ENCODE data around the gene PRUNE2.

The PRUNE2 gene

GRCh38 chr9:76796296-76796695, 109.6 kb downstream of the PRUNE2 start:
- Histone ChIP-seq H3K9ac (ENCODE audit: low read depth, low read length) (no peak overlapping the region), H3K27me3 (ENCODE audit: insufficient read depth, low read length, poor library complexity) (peaks cover 4% of the 10 kb centered on the region), H2AFZ (ENCODE audit: low read depth, low read length) (no peak overlapping the region), H3K79me2 (ENCODE audit: insufficient read depth, low read length) (no peaks in the 10 kb centered on the region), H4K20me1 (ENCODE audit: insufficient read depth, low read length) (no peaks in the 10 kb centered on the region), H3K4me1 (ENCODE audit: insufficient read depth, low read length) (no peaks in the 10 kb centered on the region), H3K27ac (ENCODE audit: low read length) (no peak overlapping the region), H3K4me2 (ENCODE audit: insufficient read depth, low read length) (no peak overlapping the region), H3K9me3 (ENCODE audit: insufficient read depth, low read length, severe bottlenecking) (no peaks in the 10 kb centered on the region), H3K4me3 (ENCODE audit: low read depth in 1 of 2, low read length in 2 of 2) (no peak overlapping the region), H3K36me3 (ENCODE audit: insufficient read depth, low read length) (no peaks in the 10 kb centered on the region)
- ATAC-seq (ENCODE audit: insufficient read depth, low read depth) (no peak), DNase-seq (no peak)
- TF ChIP-seq CTCF (IDR thresholded peaks at IDR 0.05; ENCODE audit: borderline replicate concordance, extremely low read depth, low read length, poor library complexity, severe bottlenecking) (no peak), EZH2 (IDR thresholded peaks at IDR 0.05; ENCODE audit: borderline replicate concordance, low read depth, low read length, severe bottlenecking) (no peak)

GRCh38 chr9:76793784-76794431, 112.0 kb downstream of the PRUNE2 start:
- no peaks in the 10 kb centered on the region for H3K9me3 ChIP-seq (ENCODE audit: insufficient read depth, low read length, severe bottlenecking)
- no peak overlapping the region for H3K9ac ChIP-seq (ENCODE audit: low read depth, low read length)
- no peak for DNase-seq
- H3K4me2 ChIP-seq (ENCODE audit: insufficient read depth, low read length): no peak overlapping the region
- H4K20me1 ChIP-seq (ENCODE audit: insufficient read depth, low read length): no peaks in the 10 kb centered on the region
- no peak for ATAC-seq (ENCODE audit: insufficient read depth, low read depth)
- no peaks in the 10 kb centered on the region for H3K79me2 ChIP-seq (ENCODE audit: insufficient read depth, low read length)
- TF ChIP-seq CTCF (IDR thresholded peaks at IDR 0.05; ENCODE audit: borderline replicate concordance, extremely low read depth, low read length, poor library complexity, severe bottlenecking) (no peak), EZH2 (IDR thresholded peaks at IDR 0.05; ENCODE audit: borderline replicate concordance, low read depth, low read length, severe bottlenecking) (no peak)
- H3K27me3 ChIP-seq (ENCODE audit: insufficient read depth, low read length, poor library complexity): peaks cover 4% of the 10 kb centered on the region
- H3K4me1 ChIP-seq (ENCODE audit: insufficient read depth, low read length): no peaks in the 10 kb centered on the region
- no peak overlapping the region for H2AFZ ChIP-seq (ENCODE audit: low read depth, low read length)
- H3K27ac ChIP-seq (ENCODE audit: low read length): no peak overlapping the region
- H3K4me3 ChIP-seq (ENCODE audit: low read depth in 1 of 2, low read length in 2 of 2): no peak overlapping the region
- no peaks in the 10 kb centered on the region for H3K36me3 ChIP-seq (ENCODE audit: insufficient read depth, low read length)

GRCh38 chr9:76789840-76790239, 116.1 kb downstream of the PRUNE2 start:
- no peaks in the 10 kb centered on the region for H3K4me1 ChIP-seq (ENCODE audit: insufficient read depth, low read length)
- no peak overlapping the region for H2AFZ ChIP-seq (ENCODE audit: low read depth, low read length)
- H3K27ac ChIP-seq (ENCODE audit: low read length): no peak overlapping the region
- no peak for TF ChIP-seq EZH2 (IDR thresholded peaks at IDR 0.05; ENCODE audit: borderline replicate concordance, low read depth, low read length, severe bottlenecking)
- no peak for TF ChIP-seq CTCF (IDR thresholded peaks at IDR 0.05; ENCODE audit: borderline replicate concordance, extremely low read depth, low read length, poor library complexity, severe bottlenecking)
- no peak for DNase-seq
- H3K9ac ChIP-seq (ENCODE audit: low read depth, low read length): no peak overlapping the region
- no peaks in the 10 kb centered on the region for H3K36me3 ChIP-seq (ENCODE audit: insufficient read depth, low read length)
- H3K79me2 ChIP-seq (ENCODE audit: insufficient read depth, low read length): no peaks in the 10 kb centered on the region
- no peak overlapping the region for H3K4me2 ChIP-seq (ENCODE audit: insufficient read depth, low read length)
- no peaks in the 10 kb centered on the region for H3K9me3 ChIP-seq (ENCODE audit: insufficient read depth, low read length, severe bottlenecking)
- ATAC-seq (ENCODE audit: insufficient read depth, low read depth): no peak
- H3K27me3 ChIP-seq (ENCODE audit: insufficient read depth, low read length, poor library complexity): no peaks in the 10 kb centered on the region
- no peak overlapping the region for H3K4me3 ChIP-seq (ENCODE audit: low read depth in 1 of 2, low read length in 2 of 2)
- no peaks in the 10 kb centered on the region for H4K20me1 ChIP-seq (ENCODE audit: insufficient read depth, low read length)
